ENCODE data around the gene CACNA1S.

- no peak for TF ChIP-seq EZH2 (IDR thresholded peaks at IDR 0.05; ENCODE audit: low read depth, low read length, severe bottlenecking)
- TF ChIP-seq POLR2AphosphoS5 (IDR thresholded peaks at IDR 0.05; ENCODE audit: low read depth, low read length): no peak
- TF ChIP-seq SP1 (IDR thresholded peaks at IDR 0.05; ENCODE audit: low read depth, low read length): no peak
- no peak for TF ChIP-seq TAF1 (IDR thresholded peaks at IDR 0.05; ENCODE audit: low read depth, low read length)
- no peak for TF ChIP-seq CTCF (IDR thresholded peaks at IDR 0.05; ENCODE audit: control extremely low read depth in 1 of 3, insufficient read depth in 1 of 3, low read depth in 1 of 3, low read length in 3 of 3)
- TF ChIP-seq EP300 (IDR thresholded peaks at IDR 0.05; ENCODE audit: borderline replicate concordance in 1 of 2, low read depth in 2 of 2, low read length in 2 of 2): no peak
- no peak for TF ChIP-seq HDAC2 (IDR thresholded peaks at IDR 0.05; ENCODE audit: borderline replicate concordance in 1 of 2, low read depth in 2 of 2, low read length in 2 of 2)
- no peak for TF ChIP-seq POLR2A (IDR thresholded peaks at IDR 0.05; ENCODE audit: control extremely low read depth in 1 of 2, low read depth in 2 of 2, low read length in 2 of 2)
- no peak for TF ChIP-seq MAX (IDR thresholded peaks at IDR 0.05)
- TF ChIP-seq SUZ12 (IDR thresholded peaks at IDR 0.05; ENCODE audit: low read length): no peak
- TF ChIP-seq BCL11A (IDR thresholded peaks at IDR 0.05; ENCODE audit: low read depth in 2 of 2, low read length in 2 of 2): no peak
- TF ChIP-seq CREB1 (IDR thresholded peaks at IDR 0.05): no peak
- TF ChIP-seq ASH2L (IDR thresholded peaks at IDR 0.05; ENCODE audit: low read length): no peak
- TF ChIP-seq JUND (IDR thresholded peaks at IDR 0.05; ENCODE audit: low read length): no peak
Observed at GRCh38 chr1:201145816-201146215, 33.6 kb upstream of the CACNA1S start.

Measured in H1 (cell line).